ENCODE results near the gene SF1. TPM values are rescaled to one million over a fixed set of nuclear protein-coding genes. Genes with fewer than 3 reads are reported as not detected.
A peak's percentile ranks its signal among the peaks of the same experiment; 100 is the strongest.

The SF1 gene
- polyA plus RNA-seq, 4 donors, result 69.8 to 328 (median 83.5) TPM

DNA sequence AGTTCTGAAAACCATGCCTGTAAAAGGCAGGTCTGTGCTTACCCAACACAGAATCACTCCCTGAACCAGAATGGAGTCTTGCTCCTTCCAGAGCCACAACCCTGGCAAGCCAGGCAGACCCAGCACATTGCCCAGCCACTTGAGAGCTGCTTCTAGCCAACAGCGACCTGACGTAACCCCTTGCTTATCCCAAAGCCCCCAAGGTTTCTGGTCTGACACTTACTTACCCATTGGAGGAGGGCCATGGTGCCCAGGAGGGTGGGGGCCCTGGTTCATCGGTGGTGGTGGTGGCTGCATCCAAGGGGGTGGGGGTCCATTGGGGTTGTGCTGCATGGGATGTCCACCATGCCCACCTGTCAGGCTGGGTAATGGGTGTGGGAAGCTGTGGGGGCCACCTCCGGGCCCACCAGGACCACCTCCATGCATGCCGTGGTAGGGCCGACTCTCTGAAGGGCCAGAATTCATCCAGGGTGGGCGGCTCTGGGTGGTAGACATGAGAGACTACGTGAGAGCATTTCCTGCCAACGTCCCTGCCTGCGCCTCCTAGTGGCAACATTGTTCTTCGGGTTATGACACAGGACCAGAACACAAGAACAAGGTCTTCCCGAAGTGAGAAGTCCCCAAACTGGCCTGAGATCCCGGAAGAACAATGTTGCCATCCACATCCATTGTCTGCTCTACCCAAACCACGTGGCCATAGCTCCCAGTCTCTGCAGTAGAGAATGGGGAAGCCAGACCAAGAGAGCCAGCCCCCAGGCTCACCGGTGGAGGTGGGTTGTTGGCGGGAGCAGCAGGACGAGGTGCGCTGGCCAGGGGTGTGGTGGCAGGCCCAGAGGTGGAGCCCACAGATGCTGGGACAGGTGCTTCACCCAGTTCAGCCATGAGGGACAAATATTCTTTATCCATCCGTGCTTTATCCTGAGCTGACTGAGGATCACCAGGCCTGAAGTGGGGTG is 10.7 kb downstream of the SF1 start:
- H3K4me1 ChIP-seq (ENCODE audit: control insufficient read depth in 3 of 3, insufficient read depth in 2 of 3, low read depth in 1 of 3, low read length in 2 of 3), result peaks cover 0 to 2% (median 0%) of the 10 kb centered on the region in 3 donors
- no peak overlapping the region for H3K4me3 ChIP-seq (ENCODE audit: low read depth in 1 of 3, low read length in 3 of 3)
- peak overlapping the region in 1 of 3 donors; percentile 65 for H3K27ac ChIP-seq (ENCODE audit: low read depth in 1 of 3, low read length in 2 of 3)
- 55 to 63% (median 56%) methylated on average over 19 of the region's 19 CpGs for WGBS, 3 donors
- H3K27me3 ChIP-seq (ENCODE audit: control insufficient read depth in 3 of 3, insufficient read depth in 3 of 3, low read length in 3 of 3), result no peaks in the 10 kb centered on the region
- H3K36me3 ChIP-seq (ENCODE audit: control insufficient read depth in 3 of 3, insufficient read depth in 2 of 3, low read depth in 1 of 3, low read length in 3 of 3), result peaks cover 47 to 80% (median 49%) of the 10 kb centered on the region in 3 donors
- FAIRE-seq, result no peak
- peak; percentile 60 to 68 for DNase-seq
- no peaks in the 10 kb centered on the region for H3K9me3 ChIP-seq (ENCODE audit: control insufficient read depth in 2 of 2, insufficient read depth in 1 of 2, low read depth in 1 of 2, low read length in 1 of 2)

DNA sequence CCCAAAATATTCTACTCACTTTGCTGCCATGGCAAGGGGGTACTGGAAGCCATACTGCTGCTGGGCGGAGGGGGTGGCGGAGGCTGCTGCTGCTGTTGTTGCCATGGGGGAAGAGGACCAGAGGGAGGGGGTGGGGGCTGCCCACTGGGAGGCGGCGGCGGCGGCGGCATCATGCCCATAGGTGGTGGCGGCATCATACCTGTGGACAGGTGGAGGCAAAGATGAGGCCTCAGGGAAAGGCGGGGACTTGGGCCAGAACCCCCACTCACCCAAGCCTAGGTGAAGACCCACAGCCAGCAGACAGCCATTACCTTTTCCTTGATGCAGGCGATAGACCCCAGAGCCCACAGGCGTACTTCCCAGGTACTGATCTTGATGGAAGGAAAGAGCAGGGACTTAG is 11.5 kb downstream of the SF1 start:
- peaks cover 44 to 87% (median 47%) of the 10 kb centered on the region in 3 donors for H3K36me3 ChIP-seq (ENCODE audit: control insufficient read depth in 3 of 3, insufficient read depth in 2 of 3, low read depth in 1 of 3, low read length in 3 of 3)
- H3K27me3 ChIP-seq (ENCODE audit: control insufficient read depth in 3 of 3, insufficient read depth in 3 of 3, low read length in 3 of 3), result no peaks in the 10 kb centered on the region
- 94 to 99% (median 98%) methylated on average over 7 to 11 of the region's 11 CpGs for WGBS, 3 donors
- FAIRE-seq (no peak), DNase-seq (no peak)
- no peak overlapping the region for H3K27ac ChIP-seq (ENCODE audit: low read depth in 1 of 3, low read length in 2 of 3)
- no peaks in the 10 kb centered on the region for H3K9me3 ChIP-seq (ENCODE audit: control insufficient read depth in 2 of 2, insufficient read depth in 1 of 2, low read depth in 1 of 2, low read length in 1 of 2)
- peaks cover 0 to 2% (median 0%) of the 10 kb centered on the region in 3 donors for H3K4me1 ChIP-seq (ENCODE audit: control insufficient read depth in 3 of 3, insufficient read depth in 2 of 3, low read depth in 1 of 3, low read length in 2 of 3)
- H3K4me3 ChIP-seq (ENCODE audit: low read depth in 1 of 3, low read length in 3 of 3), result no peak overlapping the region

DNA sequence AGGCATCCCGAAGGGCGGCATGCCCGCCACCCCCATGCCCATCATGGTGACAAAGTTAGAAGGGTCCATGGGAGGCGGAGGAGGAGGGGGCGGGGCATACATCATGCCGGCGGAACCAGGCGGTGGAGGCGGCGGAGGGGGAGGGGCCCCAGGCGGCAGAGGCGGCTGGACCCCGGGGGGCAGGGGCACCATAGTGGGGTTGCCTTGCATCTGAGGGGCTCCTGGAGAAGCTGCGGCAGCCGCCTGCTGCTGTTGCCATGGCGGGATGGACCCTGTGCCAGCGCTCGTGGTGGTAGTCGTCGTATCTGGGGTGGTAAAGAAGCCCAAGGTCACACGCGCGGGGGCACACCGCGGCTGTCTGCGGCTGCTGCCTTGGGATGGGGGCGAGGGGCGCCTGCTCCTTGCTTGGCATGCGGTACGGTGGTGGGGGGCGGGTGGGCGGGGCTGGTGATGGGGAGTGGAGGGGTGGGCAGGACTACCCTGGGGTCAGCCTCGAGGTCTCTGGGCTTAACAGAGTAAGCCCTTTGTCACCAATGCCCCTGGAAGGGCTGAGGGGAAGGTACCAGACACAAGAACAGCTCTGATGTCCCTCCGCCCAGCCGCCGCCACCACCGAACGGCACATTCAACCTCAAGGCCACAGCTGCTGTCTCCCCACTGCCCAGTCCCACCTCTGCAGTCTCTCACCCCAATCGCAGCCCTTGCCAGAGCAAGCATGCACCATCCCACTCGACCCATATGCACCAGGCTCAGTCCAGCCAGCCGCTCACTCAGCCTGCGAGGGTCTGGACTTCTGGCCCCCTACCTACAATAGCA is 12.3 kb downstream of the SF1 start:
- no peaks in the 10 kb centered on the region for H3K9me3 ChIP-seq (ENCODE audit: control insufficient read depth in 2 of 2, insufficient read depth in 1 of 2, low read depth in 1 of 2, low read length in 1 of 2)
- FAIRE-seq (no peak), DNase-seq (no peak)
- peaks cover 42 to 89% (median 43%) of the 10 kb centered on the region in 3 donors for H3K36me3 ChIP-seq (ENCODE audit: control insufficient read depth in 3 of 3, insufficient read depth in 2 of 3, low read depth in 1 of 3, low read length in 3 of 3)
- H3K27ac ChIP-seq (ENCODE audit: low read depth in 1 of 3, low read length in 2 of 3), result no peak overlapping the region
- H3K4me3 ChIP-seq (ENCODE audit: low read depth in 1 of 3, low read length in 3 of 3), result no peak overlapping the region
- 91 to 93% (median 92%) methylated on average over 25 to 42 of the region's 42 CpGs for WGBS, 3 donors
- no peaks in the 10 kb centered on the region for H3K27me3 ChIP-seq (ENCODE audit: control insufficient read depth in 3 of 3, insufficient read depth in 3 of 3, low read length in 3 of 3)
- H3K4me1 ChIP-seq (ENCODE audit: control insufficient read depth in 3 of 3, insufficient read depth in 2 of 3, low read depth in 1 of 3, low read length in 2 of 3), result peaks cover 0 to 2% (median 0%) of the 10 kb centered on the region in 3 donors

DNA sequence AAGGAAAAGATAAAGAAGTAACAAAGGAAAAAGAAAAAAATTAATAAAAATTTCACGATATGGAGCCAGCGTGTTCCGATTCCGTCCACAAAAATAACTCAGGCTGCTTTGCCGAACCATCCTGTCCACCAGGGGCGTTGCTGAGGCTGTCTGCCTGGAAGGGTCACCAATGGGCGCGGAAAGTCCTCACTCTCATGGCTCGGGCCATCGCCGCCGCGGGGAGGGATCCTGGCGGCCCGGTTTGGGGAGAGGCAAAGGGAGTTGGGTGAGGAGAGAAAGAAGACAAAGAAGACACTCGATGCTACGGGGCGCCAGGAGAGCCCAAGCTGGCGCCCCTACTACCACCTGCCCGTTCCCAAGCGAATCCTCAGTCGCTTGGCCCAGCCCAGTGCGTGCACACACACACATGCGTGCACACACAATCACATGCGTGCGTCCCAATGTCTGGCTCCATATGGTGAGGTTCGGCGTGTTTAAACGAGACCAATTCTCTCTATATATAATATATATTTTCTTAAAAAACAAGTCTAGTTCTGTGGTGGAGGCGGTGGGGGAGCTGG is 13.0 kb downstream of the SF1 start:
- peaks cover 0 to 2% (median 0%) of the 10 kb centered on the region in 3 donors for H3K4me1 ChIP-seq (ENCODE audit: control insufficient read depth in 3 of 3, insufficient read depth in 2 of 3, low read depth in 1 of 3, low read length in 2 of 3)

DNA sequence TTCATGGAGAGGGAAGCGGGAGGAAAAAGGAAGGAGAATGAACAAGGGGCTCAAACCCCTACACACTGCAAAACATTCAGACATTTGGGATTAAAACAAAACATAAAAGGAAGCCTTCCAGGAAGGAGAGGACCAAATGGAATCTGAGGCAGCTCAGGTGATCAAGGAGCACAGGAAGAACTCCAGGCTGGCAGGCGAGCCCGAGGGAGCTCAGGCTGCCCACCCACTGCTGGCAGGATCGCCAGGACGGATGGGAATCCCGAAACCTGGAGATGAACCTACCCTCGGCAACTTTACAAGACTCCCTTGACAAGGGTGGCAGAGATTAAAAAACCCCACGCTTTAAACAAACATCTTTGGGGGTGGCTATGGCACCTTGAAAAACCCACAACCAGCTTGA is 13.6 kb downstream of the SF1 start:
- H3K4me3 ChIP-seq (ENCODE audit: low read depth in 1 of 3, low read length in 3 of 3), result no peak overlapping the region
- H3K27me3 ChIP-seq (ENCODE audit: control insufficient read depth in 3 of 3, insufficient read depth in 3 of 3, low read length in 3 of 3), result no peaks in the 10 kb centered on the region
- no peak for FAIRE-seq
- peaks cover 33 to 82% (median 38%) of the 10 kb centered on the region in 3 donors for H3K36me3 ChIP-seq (ENCODE audit: control insufficient read depth in 3 of 3, insufficient read depth in 2 of 3, low read depth in 1 of 3, low read length in 3 of 3)
- WGBS, 3 donors, result 83 to 87% (median 83%) methylated on average over 8 of the region's 8 CpGs
- DNase-seq, result no peak
- H3K27ac ChIP-seq (ENCODE audit: low read depth in 1 of 3, low read length in 2 of 3), result peak overlapping the region in 1 of 3 donors; percentile 39
- peaks cover 0 to 3% (median 2%) of the 10 kb centered on the region in 3 donors for H3K4me1 ChIP-seq (ENCODE audit: control insufficient read depth in 3 of 3, insufficient read depth in 2 of 3, low read depth in 1 of 3, low read length in 2 of 3)
- H3K9me3 ChIP-seq (ENCODE audit: control insufficient read depth in 2 of 2, insufficient read depth in 1 of 2, low read depth in 1 of 2, low read length in 1 of 2), result no peaks in the 10 kb centered on the region

More for the DNA sequence above, 13.0 kb downstream of the SF1 start:
- H3K36me3 ChIP-seq (ENCODE audit: control insufficient read depth in 3 of 3, insufficient read depth in 2 of 3, low read depth in 1 of 3, low read length in 3 of 3), result peaks cover 38 to 88% (median 40%) of the 10 kb centered on the region in 3 donors
- H3K27ac ChIP-seq (ENCODE audit: low read depth in 1 of 3, low read length in 2 of 3), result no peak overlapping the region
- no peaks in the 10 kb centered on the region for H3K9me3 ChIP-seq (ENCODE audit: control insufficient read depth in 2 of 2, insufficient read depth in 1 of 2, low read depth in 1 of 2, low read length in 1 of 2)
- WGBS, 3 donors, result 89 to 94% (median 90%) methylated on average over 25 to 30 of the region's 30 CpGs
- no peak overlapping the region for H3K4me3 ChIP-seq (ENCODE audit: low read depth in 1 of 3, low read length in 3 of 3)
- FAIRE-seq (no peak), DNase-seq (no peak)
- no peaks in the 10 kb centered on the region for H3K27me3 ChIP-seq (ENCODE audit: control insufficient read depth in 3 of 3, insufficient read depth in 3 of 3, low read length in 3 of 3)

DNA sequence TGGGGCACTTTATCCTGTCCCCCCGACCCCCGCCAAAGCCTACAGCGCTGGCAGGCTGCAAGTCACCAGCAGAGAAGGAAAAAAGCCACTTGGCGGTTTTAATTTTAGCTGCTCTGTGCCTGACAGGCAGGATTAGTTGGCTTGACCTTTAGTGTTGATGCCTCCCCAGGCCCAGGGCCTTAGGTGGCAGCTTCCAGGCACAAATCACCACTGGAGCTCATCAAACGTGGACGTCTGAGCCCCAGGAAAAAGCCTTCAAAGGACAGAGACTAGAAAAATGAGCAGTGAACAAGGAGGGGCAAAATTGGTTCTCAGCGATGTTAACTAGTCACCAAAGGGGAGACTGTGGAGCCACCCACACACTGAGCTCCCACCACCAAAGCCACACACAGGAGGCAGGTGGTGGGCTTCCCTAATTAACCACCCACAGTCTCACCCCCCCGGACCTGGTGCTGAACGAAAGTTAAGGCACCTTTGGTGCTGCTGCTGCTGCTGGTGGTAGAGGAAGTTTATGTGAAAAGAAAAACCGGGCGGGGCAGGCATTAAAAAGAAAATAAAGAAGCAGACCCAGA is 14.2 kb downstream of the SF1 start:
- H3K27ac ChIP-seq (ENCODE audit: low read depth in 1 of 3, low read length in 2 of 3), result peak overlapping the region in 1 of 3 donors; percentile 45
- H3K27me3 ChIP-seq (ENCODE audit: control insufficient read depth in 3 of 3, insufficient read depth in 3 of 3, low read length in 3 of 3), result no peaks in the 10 kb centered on the region
- no peak for FAIRE-seq
- no peaks in the 10 kb centered on the region for H3K9me3 ChIP-seq (ENCODE audit: control insufficient read depth in 2 of 2, insufficient read depth in 1 of 2, low read depth in 1 of 2, low read length in 1 of 2)
- WGBS, 3 donors, result 59 to 73% (median 66%) methylated on average over 11 of the region's 11 CpGs
- peak in 1 of 2 donors; percentile 39 for DNase-seq
- H3K36me3 ChIP-seq (ENCODE audit: control insufficient read depth in 3 of 3, insufficient read depth in 2 of 3, low read depth in 1 of 3, low read length in 3 of 3), result peaks cover 26 to 76% (median 36%) of the 10 kb centered on the region in 3 donors
- no peak overlapping the region for H3K4me3 ChIP-seq (ENCODE audit: low read depth in 1 of 3, low read length in 3 of 3)
- peaks cover 0 to 4% (median 2%) of the 10 kb centered on the region in 3 donors for H3K4me1 ChIP-seq (ENCODE audit: control insufficient read depth in 3 of 3, insufficient read depth in 2 of 3, low read depth in 1 of 3, low read length in 2 of 3)

DNA sequence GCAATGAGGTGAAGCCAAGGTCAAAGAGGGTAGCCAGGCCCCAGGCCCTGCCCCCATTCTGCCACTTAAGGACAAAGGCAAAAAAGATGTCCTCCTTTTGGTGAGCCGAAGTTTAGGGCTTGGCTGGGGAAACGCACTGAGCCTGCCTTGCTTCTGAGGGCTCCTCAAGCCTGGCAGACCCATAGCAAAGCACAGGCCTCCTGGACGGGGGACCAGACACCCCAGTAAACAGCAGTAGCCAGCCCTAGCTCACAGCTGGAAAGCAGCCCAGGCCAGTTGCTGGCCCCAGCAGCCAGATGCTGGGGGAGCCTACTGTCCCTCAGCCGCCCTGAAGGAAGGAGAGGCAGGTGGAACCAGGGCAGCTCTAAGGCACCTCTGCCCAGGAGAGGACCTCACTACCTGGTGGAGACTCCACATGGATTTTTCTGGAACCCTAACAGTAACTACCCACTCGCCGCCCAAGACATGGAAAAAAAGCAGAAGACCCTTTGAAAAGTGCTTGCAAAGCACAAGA is 14.8 kb downstream of the SF1 start:
- WGBS, 3 donors, result 65 to 78% (median 69%) methylated on average over 6 of the region's 6 CpGs
- peaks cover 25 to 71% (median 30%) of the 10 kb centered on the region in 3 donors for H3K36me3 ChIP-seq (ENCODE audit: control insufficient read depth in 3 of 3, insufficient read depth in 2 of 3, low read depth in 1 of 3, low read length in 3 of 3)
- peaks cover 0 to 4% (median 2%) of the 10 kb centered on the region in 3 donors for H3K4me1 ChIP-seq (ENCODE audit: control insufficient read depth in 3 of 3, insufficient read depth in 2 of 3, low read depth in 1 of 3, low read length in 2 of 3)

More for the DNA sequence above, 14.8 kb downstream of the SF1 start:
- no peaks in the 10 kb centered on the region for H3K9me3 ChIP-seq (ENCODE audit: control insufficient read depth in 2 of 2, insufficient read depth in 1 of 2, low read depth in 1 of 2, low read length in 1 of 2)
- no peak overlapping the region for H3K4me3 ChIP-seq (ENCODE audit: low read depth in 1 of 3, low read length in 3 of 3)
- DNase-seq (no peak), FAIRE-seq (no peak)
- no peaks in the 10 kb centered on the region for H3K27me3 ChIP-seq (ENCODE audit: control insufficient read depth in 3 of 3, insufficient read depth in 3 of 3, low read length in 3 of 3)
- peak overlapping the region in 1 of 3 donors; percentile 45 for H3K27ac ChIP-seq (ENCODE audit: low read depth in 1 of 3, low read length in 2 of 3)
